ENCODE data around the gene RPL32. TPM values are rescaled to one million over a fixed set of nuclear protein-coding genes. Genes with fewer than 3 reads are reported as not detected.

The RPL32 gene
- total and polyA plus RNA-seq, 9 of the 15 experiments (the other 6 are each of a cell fraction or from before 2014, with no cell fraction given): 2,738 to 6,200 (median 4,286) TPM

DNA sequence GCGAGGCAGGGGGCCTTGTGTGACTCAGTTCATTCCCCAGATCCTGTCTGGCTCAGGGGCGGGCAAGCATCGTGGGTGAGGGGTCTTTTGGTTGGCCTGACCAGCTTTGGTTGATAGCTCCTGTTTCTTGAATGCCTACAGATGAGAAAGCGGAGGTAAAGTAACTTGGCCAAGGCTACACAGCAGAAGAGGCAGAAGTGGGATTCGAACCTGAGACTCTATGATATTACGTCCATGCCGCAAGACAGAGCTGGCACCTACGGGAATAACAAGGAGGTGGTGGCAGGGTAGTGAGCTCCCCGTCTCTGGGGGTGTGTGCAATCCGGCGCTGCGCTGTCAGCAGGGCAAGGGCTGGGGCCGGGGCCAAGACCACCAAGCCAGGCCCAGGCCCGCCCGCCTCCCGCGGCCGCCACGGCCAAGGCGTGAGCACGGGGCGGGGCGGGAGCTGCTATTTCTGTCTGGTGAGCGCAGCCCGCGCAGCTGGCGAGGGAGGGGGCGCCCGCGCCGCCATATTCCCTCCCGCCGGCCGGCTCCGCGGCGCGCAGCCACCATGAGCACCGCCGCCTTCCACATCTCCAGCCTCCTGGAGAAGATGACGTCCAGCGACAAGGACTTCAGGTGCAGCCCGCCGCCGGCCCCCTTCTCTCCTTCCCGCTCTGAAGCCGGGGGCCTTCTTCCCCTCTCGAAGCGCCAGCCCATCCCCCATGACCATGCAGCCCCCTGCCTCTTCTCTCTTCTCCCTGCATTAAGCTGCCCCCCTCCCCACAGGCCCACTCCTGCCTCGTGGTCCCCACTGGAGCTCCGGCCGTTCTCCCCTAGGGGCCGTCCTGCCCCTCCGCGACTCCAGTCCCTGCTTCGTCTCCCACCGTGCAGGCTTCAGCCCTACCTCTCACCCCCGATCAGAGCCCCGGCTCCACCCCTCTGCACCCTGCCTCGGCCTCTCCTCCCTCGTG lies 44.9 kb downstream of the RPL32 start, which contains the start of gene CAND2 (continued):
- TF ChIP-seq PYGO2 (tag; IDR thresholded peaks at IDR 0.05) (no peak), UBTF (IDR thresholded peaks at IDR 0.05; ENCODE audit: borderline replicate concordance in 1 of 2, low read depth in 2 of 2, low read length in 2 of 2) (0 out of 4 replicates have a peak, but pooled peaks of 1 of the 2 experiments have one; percentile 28), ZSCAN29 (IDR thresholded peaks at IDR 0.05) (no peak), FOXJ2 (tag; IDR thresholded peaks at IDR 0.05) (no peak), TGIF2 (CRISPR knock-in tag; IDR thresholded peaks at IDR 0.05) (no peak), ZNF431 (CRISPR knock-in tag; IDR thresholded peaks at IDR 0.05) (peak; percentile 50; the same call in 1 of the 2 replicates), TARDBP (IDR thresholded peaks at IDR 0.05) (peak; percentile 62; the same call in 1 of the 2 replicates), ZNF551 (CRISPR knock-in tag; IDR thresholded peaks at IDR 0.05) (no peak), ZNF445 (CRISPR knock-in tag; IDR thresholded peaks at IDR 0.05; ENCODE audit: low read depth) (no peak), SRSF3 (IDR thresholded peaks at IDR 0.05; ENCODE audit: insufficient read depth, low read length) (no peak), HMG20B (CRISPR knock-in tag; IDR thresholded peaks at IDR 0.05) (no peak), BCL6 (CRISPR knock-in tag; IDR thresholded peaks at IDR 0.05) (no peak), FOXK1 (CRISPR knock-in tag; IDR thresholded peaks at IDR 0.05; ENCODE audit: borderline replicate concordance) (0 out of 2 replicates have a peak, but pooled peaks have one; percentile 54), SP1 (CRISPR knock-in tag; IDR thresholded peaks at IDR 0.05) (peak; percentile 81), ZNF146 (CRISPR knock-in tag; IDR thresholded peaks at IDR 0.05; ENCODE audit: unreplicated experiment) (no peak), CEBPB (tag; IDR thresholded peaks at IDR 0.05) (0 out of 2 replicates have a peak, but pooled peaks have one; percentile 26), TEAD1 (CRISPR knock-in tag; IDR thresholded peaks at IDR 0.05) (peak in 1 of 2 experiments; percentile 83; a peak in 1 of 4 replicates), JUNB (CRISPR knock-in tag; conservative IDR thresholded peaks at IDR 0.05) (no peak), HDAC1 (IDR thresholded peaks at IDR 0.05) (peak in 1 of 2 experiments; percentile 22; a peak in 2 of 4 replicates), HLTF (IDR thresholded peaks at IDR 0.05) (0 out of 2 replicates have a peak, but pooled peaks have one; percentile 27), ZNF780A (CRISPR knock-in tag; IDR thresholded peaks at IDR 0.05) (no peak)
- TF ChIP-seq, protein P1, sequence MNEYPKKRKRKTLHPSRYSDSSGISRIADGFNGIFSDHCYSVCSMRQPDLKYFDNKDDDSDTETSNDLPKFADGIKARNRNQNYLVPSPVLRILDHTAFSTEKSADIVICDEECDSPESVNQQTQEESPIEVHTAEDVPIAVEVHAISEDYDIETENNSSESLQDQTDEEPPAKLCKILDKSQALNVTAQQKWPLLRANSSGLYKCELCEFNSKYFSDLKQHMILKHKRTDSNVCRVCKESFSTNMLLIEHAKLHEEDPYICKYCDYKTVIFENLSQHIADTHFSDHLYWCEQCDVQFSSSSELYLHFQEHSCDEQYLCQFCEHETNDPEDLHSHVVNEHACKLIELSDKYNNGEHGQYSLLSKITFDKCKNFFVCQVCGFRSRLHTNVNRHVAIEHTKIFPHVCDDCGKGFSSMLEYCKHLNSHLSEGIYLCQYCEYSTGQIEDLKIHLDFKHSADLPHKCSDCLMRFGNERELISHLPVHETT (CRISPR knock-in tag; conservative IDR thresholded peaks at IDR 0.05 in 1 of 2, IDR thresholded peaks at IDR 0.05 in 1 of 2): no peak
- TF ChIP-seq, protein P2, sequence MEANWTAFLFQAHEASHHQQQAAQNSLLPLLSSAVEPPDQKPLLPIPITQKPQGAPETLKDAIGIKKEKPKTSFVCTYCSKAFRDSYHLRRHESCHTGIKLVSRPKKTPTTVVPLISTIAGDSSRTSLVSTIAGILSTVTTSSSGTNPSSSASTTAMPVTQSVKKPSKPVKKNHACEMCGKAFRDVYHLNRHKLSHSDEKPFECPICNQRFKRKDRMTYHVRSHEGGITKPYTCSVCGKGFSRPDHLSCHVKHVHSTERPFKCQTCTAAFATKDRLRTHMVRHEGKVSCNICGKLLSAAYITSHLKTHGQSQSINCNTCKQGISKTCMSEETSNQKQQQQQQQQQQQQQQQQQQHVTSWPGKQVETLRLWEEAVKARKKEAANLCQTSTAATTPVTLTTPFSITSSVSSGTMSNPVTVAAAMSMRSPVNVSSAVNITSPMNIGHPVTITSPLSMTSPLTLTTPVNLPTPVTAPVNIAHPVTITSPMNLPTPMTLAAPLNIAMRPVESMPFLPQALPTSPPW (CRISPR knock-in tag; IDR thresholded peaks at IDR 0.05): peak; percentile 92
